HFF-Myc (cell line): ENCODE results near the gene GPC4.
"Not testable (repeated sequence)": the region's sequence is repeated elsewhere in the genome, so short reads cannot be mapped to it uniquely, and the experiment has no call there.

Experiments used
- DNase-seq: peaks from one replicate; pipeline ENCODE4 v3.0.0-alpha.2; 2011; ENCODE audit warnings: low read depth; ENCODE audit errors: extremely low read depth
- H3K4me3 ChIP-seq: replicated peaks from 2 replicates; pipeline ENCODE4 v1.5.1; 2011; ENCODE audit warnings: low read depth, mild to moderate bottlenecking, control low read depth, low read length
- CTCF ChIP-seq: IDR thresholded peaks from 2 replicates; pipeline ENCODE4 v1.5.1; 2012; ENCODE audit warnings: mild to moderate bottlenecking, low read depth, low read length, control low read depth; ENCODE audit errors: missing control alignments

The GPC4 gene

GRCh38 chrX:133302775-133303445 lies 112.4 kb downstream of the GPC4 start:
- no peak for TF ChIP-seq CTCF
- no peak overlapping the region for H3K4me3 ChIP-seq

GRCh38 chrX:133300591-133300990 lies 114.7 kb downstream of the GPC4 start:
- DNase-seq, result no peak
- no peak overlapping the region for H3K4me3 ChIP-seq
- TF ChIP-seq CTCF, result no peak

More at GRCh38 chrX:133302775-133303445, 112.4 kb downstream of the GPC4 start:
- no peak for DNase-seq

GRCh38 chrX:133297284-133297683 lies 118.0 kb downstream of the GPC4 start:
- no peak for TF ChIP-seq CTCF
- DNase-seq, result no peak
- H3K4me3 ChIP-seq, result no peak overlapping the region

- DNase-seq, result no peak
- no peak for TF ChIP-seq CTCF
- no peak overlapping the region for H3K4me3 ChIP-seq
These were observed 121.2 kb downstream of the GPC4 start for GRCh38 chrX:133294126-133294525.

GRCh38 chrX:133290076-133290475 lies 125.2 kb downstream of the GPC4 start:
- no peak for TF ChIP-seq CTCF
- no peak overlapping the region for H3K4me3 ChIP-seq
- no peak for DNase-seq

- TF ChIP-seq CTCF, result no peak
These were observed 127.4 kb downstream of the GPC4 start for GRCh38 chrX:133287860-133288259.

GRCh38 chrX:133285341-133285740 lies 129.9 kb downstream of the GPC4 start:
- no peak for DNase-seq
- no peak overlapping the region for H3K4me3 ChIP-seq
- TF ChIP-seq CTCF, result no peak

More at GRCh38 chrX:133287860-133288259, 127.4 kb downstream of the GPC4 start:
- no peak for DNase-seq
- H3K4me3 ChIP-seq, result no peak overlapping the region

GRCh38 chrX:133279112-133279730 lies 136.1 kb downstream of the GPC4 start:
- DNase-seq, H3K4me3 ChIP-seq: not testable (repeated sequence)
